SK-N-SH treated with all-trans-retinoic acid at 6 μM for 48 hours (cell line): ENCODE measurements around the gene DTNB.

Experiments used
- CSDC2 ChIP-seq: fragments of 250-450 bp; sonication (Bioruptor Pico); IDR thresholded peaks from 2 replicates; pipeline ENCODE4 v1.5.0; 2020; ENCODE audit warnings: mild to moderate bottlenecking, moderate library complexity
- TCF4 ChIP-seq: fragments of 250-450 bp; sonication (Bioruptor Pico); IDR thresholded peaks from 2 replicates; pipeline ENCODE4 v1.8.0; 2021; ENCODE audit warnings: mild to moderate bottlenecking, moderate library complexity, borderline replicate concordance
- ZNF8 ChIP-seq: fragments of 450-650 bp; formaldehyde crosslinking; IDR thresholded peaks from 2 replicates; pipeline ENCODE4 v1.5.0; 2020; ENCODE audit warnings: mild to moderate bottlenecking, moderate library complexity

- TF ChIP-seq CSDC2 (CRISPR knock-in tag) (no peak), ZNF8 (CRISPR knock-in tag) (no peak), TCF4 (CRISPR knock-in tag) (no peak)
Measured at GRCh38 chr2:25339211-25339674, 334.1 kb downstream of the DTNB start.
